Measurements from ENCODE around the gene SLC43A1. TPM values are rescaled to one million over a fixed set of nuclear protein-coding genes. Genes with fewer than 3 reads are reported as not detected.

SLC43A1 gene
- polyA plus RNA-seq, 3 donors = 5.4 to 6.2 (median 5.8) TPM

- intact Hi-C loops (cut with micrococcal nuclease) = loop anchor here (5.0 kb wide), 1 partner anchor 136 kb away; no protein-coding TSS in a partner anchor
- Histone ChIP-seq H3K9me3 (replicated peaks in 1 of 2; ENCODE audit: control insufficient read depth in 1 of 2, insufficient read depth in 1 of 2, low read length in 2 of 2) (no peaks in the 10 kb centered on the region), H3K4me3 (replicated peaks in 1 of 3; ENCODE audit: low read depth in 2 of 3, low read length in 3 of 3) (peak overlapping the region in 2 of 3 experiments; percentile 28 to 72), H3K36me3 (replicated peaks in 1 of 2; ENCODE audit: control insufficient read depth in 1 of 2, insufficient read depth in 2 of 2, low read length in 2 of 2) (peaks cover 0 to 8% of the 10 kb centered on the region in 2 donors), H3K27me3 (ENCODE audit: control insufficient read depth in 2 of 2, insufficient read depth in 2 of 2, low read length in 2 of 2) (peaks cover 7 to 14% of the 10 kb centered on the region in 2 donors), H3K4me2 (replicated peaks; ENCODE audit: extremely low read depth, low read length, poor library complexity, severe bottlenecking) (peak overlapping the region; percentile 86), H3K9ac (ENCODE audit: insufficient read depth, low read length, poor library complexity, severe bottlenecking) (peak overlapping the region; percentile 29), H3K79me2 (ENCODE audit: insufficient read depth, low read length) (no peaks in the 10 kb centered on the region), H3K27ac (ENCODE audit: low read depth in 1 of 2, low read length in 2 of 2) (no peak overlapping the region), H2AFZ (ENCODE audit: insufficient read depth, low read depth, low read length, poor library complexity, severe bottlenecking) (peak overlapping the region; percentile 72), H3K4me1 (ENCODE audit: control insufficient read depth in 1 of 2, insufficient read depth in 2 of 2, low read length in 2 of 2) (peaks cover 47 to 49% of the 10 kb centered on the region in 2 donors), H4K20me1 (ENCODE audit: insufficient read depth, low read length) (no peaks in the 10 kb centered on the region)
- Mint-ChIP-seq H3K9me3 (peaks cover 0 to 7% (median 2%) of the 10 kb centered on the region in 7 donors), H3K36me3 (peaks cover 2 to 11% of the 10 kb centered on the region in 2 donors), H3K27ac (peak overlapping the region in 2 of 7 donors; percentile 33 to 41), H3K27me3 (ENCODE audit: low read depth in 3 of 3) (peaks cover 12 to 28% (median 18%) of the 10 kb centered on the region in 3 donors), H3K4me3 (peak overlapping the region; percentile 69 to 80), H3K4me1 (peaks cover 49% of the 10 kb centered on the region)
- peak in 2 of 3 donors; percentile 29 to 52 for DNase-seq
- WGBS (ENCODE audit: insufficient coverage) = 4% methylated on average over 28 of the region's 52 CpGs
- TF ChIP-seq, protein P1, sequence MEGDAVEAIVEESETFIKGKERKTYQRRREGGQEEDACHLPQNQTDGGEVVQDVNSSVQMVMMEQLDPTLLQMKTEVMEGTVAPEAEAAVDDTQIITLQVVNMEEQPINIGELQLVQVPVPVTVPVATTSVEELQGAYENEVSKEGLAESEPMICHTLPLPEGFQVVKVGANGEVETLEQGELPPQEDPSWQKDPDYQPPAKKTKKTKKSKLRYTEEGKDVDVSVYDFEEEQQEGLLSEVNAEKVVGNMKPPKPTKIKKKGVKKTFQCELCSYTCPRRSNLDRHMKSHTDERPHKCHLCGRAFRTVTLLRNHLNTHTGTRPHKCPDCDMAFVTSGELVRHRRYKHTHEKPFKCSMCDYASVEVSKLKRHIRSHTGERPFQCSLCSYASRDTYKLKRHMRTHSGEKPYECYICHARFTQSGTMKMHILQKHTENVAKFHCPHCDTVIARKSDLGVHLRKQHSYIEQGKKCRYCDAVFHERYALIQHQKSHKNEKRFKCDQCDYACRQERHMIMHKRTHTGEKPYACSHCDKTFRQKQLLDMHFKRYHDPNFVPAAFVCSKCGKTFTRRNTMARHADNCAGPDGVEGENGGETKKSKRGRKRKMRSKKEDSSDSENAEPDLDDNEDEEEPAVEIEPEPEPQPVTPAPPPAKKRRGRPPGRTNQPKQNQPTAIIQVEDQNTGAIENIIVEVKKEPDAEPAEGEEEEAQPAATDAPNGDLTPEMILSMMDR (IDR thresholded peaks at IDR 0.05) = peak; percentile 94
Observed at GRCh38 chr11:57482782-57483561, 32.5 kb downstream of the SLC43A1 start.

GRCh38 chr11:57481915-57482781 lies 33.4 kb downstream of the SLC43A1 start:
- Mint-ChIP-seq H3K27me3 (ENCODE audit: low read depth in 3 of 3) (peaks cover 14 to 31% (median 18%) of the 10 kb centered on the region in 3 donors), H3K9me3 (peaks cover 0 to 5% (median 2%) of the 10 kb centered on the region in 7 donors), H3K36me3 (peaks cover 0 to 2% of the 10 kb centered on the region in 2 donors), H3K27ac (no peak overlapping the region), H3K4me1 (peaks cover 52% of the 10 kb centered on the region), H3K4me3 (peak overlapping the region; percentile 69 to 80)
- no peaks in the 10 kb centered on the region for H4K20me1 ChIP-seq (ENCODE audit: insufficient read depth, low read length)
- no peak for DNase-seq
- peaks cover 49 to 50% of the 10 kb centered on the region in 2 donors for H3K4me1 ChIP-seq (ENCODE audit: control insufficient read depth in 1 of 2, insufficient read depth in 2 of 2, low read length in 2 of 2)
- peak overlapping the region; percentile 72 for H2AFZ ChIP-seq (ENCODE audit: insufficient read depth, low read depth, low read length, poor library complexity, severe bottlenecking)
- intact Hi-C loops (cut with micrococcal nuclease) = loop anchor here (5.0 kb wide), 1 partner anchor 135 kb away; no protein-coding TSS in a partner anchor
- no peak overlapping the region for H3K27ac ChIP-seq (ENCODE audit: low read depth in 1 of 2, low read length in 2 of 2)
- H3K9me3 ChIP-seq (replicated peaks in 1 of 2; ENCODE audit: control insufficient read depth in 1 of 2, insufficient read depth in 1 of 2, low read length in 2 of 2) = no peaks in the 10 kb centered on the region
- H3K27me3 ChIP-seq (ENCODE audit: control insufficient read depth in 2 of 2, insufficient read depth in 2 of 2, low read length in 2 of 2) = peaks cover 7 to 14% of the 10 kb centered on the region in 2 donors
- H3K4me2 ChIP-seq (replicated peaks; ENCODE audit: extremely low read depth, low read length, poor library complexity, severe bottlenecking) = peak overlapping the region; percentile 86
- WGBS (ENCODE audit: insufficient coverage) = 26% methylated on average over 35 of the region's 44 CpGs
- TF ChIP-seq, protein P1 (IDR thresholded peaks at IDR 0.05) = no peak
- H3K79me2 ChIP-seq (ENCODE audit: insufficient read depth, low read length) = no peaks in the 10 kb centered on the region
- H3K9ac ChIP-seq (ENCODE audit: insufficient read depth, low read length, poor library complexity, severe bottlenecking) = peak overlapping the region; percentile 29
- no peaks in the 10 kb centered on the region for H3K36me3 ChIP-seq (replicated peaks in 1 of 2; ENCODE audit: control insufficient read depth in 1 of 2, insufficient read depth in 2 of 2, low read length in 2 of 2)
- peak overlapping the region in 2 of 3 experiments; percentile 28 to 72 for H3K4me3 ChIP-seq (replicated peaks in 1 of 3; ENCODE audit: low read depth in 2 of 3, low read length in 3 of 3)
